ENCODE measurements around the gene WIZ.
A peak's percentile ranks its signal among the peaks of the same experiment; 100 is the strongest.
"Not testable (repeated sequence)": the region's sequence is repeated elsewhere in the genome, so short reads cannot be mapped to it uniquely, and the experiment has no call there.

WIZ gene

DNA sequence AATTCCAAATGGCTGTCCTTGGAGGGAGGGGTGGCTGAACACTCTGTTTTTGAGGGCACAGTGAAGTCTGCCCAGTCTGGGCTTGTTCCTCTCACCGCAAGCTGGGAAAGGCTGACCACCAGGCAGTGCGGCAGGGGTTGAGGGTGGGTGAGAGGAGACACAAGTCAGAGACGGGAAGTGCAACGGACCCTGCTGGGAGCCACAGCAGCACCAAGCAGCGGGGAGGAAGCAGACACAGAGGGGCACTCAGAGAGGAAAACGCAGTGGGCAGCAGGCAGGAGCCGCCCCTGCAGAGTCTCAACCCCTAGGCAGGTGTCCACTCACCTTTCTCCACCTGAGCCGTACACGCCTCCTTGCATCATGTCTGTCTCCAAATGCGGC lies 46.6 kb downstream of the WIZ start:
- DNase-seq (ENCODE audit: low spot score): no peak

DNA sequence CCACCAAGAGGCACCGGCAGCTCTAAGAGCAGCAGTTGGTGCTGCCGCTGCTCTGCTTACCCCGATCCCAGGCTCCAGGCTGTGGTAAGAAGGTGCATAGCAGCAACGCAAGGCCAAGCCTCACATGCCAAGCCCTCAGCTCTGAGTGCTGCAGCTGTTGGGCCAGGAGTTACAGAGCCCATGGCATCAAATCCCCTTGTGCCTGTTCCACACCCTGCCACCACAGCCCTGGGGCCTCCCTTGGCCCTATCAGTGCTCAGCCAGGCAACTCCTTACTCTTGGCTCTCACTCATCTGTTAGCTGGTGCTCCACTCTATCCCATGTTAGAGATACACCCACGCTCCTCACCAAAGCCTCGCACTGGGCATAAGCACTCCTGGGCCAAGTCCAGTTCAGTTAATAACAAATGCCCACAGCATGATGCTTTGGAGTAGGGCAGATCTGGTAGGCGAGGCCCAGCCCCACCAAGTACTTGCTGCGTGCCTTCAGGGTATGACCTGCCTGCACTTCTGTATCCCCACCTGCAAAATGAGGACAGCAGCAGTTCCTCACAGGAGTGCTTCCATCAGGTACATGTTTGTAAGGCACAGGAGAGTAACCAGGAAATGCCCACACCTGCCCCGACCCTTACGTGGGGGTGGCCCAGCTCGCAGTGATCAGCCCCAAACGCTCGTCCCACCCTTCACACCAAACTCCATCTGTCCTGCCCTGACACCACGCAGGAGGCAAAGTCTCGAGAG lies 47.2 kb downstream of the WIZ start:
- DNase-seq (ENCODE audit: low spot score): no peak

DNA sequence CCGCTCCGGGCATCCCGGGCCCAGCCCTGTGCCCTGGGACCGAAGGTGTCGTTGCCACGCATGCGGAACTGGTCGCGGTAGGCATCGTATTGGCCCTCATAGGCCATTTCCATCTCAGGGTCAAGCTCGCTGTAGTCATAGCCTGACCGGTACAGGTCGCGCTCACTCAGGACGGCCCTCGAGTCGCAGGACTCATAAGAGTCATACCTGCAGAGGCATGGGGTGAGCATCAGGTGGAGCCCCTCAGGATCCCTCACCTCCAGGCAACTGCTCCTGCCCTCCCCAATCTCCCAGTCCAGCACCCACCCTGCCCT lies 48.4 kb downstream of the WIZ start:
- DNase-seq (ENCODE audit: low spot score): no peak

DNA sequence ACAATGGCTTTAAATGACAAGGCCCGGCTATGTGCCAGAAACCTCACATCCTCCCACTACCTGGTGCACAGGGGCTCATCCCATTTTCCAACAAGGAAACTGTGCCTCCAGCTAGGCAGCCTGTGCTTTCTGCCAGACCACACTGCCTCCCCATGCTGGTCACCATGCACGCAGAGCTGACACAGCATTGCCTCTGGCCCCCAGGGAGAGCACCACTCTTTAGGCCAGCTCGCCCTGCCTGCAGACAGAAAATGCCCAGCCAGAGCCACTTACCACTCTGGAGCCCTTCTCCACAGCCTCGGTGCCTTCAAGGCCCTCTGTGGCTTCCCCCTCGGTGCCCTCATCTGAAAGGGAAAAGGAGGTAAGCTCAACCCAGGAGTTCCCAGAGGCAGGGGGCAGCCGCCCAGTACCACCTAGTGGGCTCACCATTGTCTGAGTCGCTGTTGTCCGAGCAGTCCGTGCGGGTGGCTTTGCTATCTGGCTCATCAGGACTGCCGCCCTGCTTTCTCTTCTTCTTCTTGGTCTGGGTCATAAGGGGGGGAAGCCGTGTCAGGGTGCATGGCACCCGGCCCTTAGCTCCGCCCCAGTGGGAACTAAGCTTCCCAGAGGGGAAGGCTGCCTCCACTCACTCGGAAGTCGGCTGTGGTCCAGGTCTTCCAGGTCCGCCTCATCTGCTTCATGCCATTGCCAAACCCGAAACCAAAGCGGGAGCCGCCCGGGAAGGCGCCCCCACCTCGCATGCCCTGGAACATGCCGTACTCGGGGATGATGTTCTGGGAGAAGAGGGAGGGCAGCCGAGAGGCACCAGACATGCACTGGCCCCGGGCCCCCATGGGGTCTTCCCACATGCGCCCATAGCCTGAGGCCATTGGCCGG lies 49.0 kb downstream of the WIZ start:
- DNase-seq (ENCODE audit: low spot score): no peak

DNA sequence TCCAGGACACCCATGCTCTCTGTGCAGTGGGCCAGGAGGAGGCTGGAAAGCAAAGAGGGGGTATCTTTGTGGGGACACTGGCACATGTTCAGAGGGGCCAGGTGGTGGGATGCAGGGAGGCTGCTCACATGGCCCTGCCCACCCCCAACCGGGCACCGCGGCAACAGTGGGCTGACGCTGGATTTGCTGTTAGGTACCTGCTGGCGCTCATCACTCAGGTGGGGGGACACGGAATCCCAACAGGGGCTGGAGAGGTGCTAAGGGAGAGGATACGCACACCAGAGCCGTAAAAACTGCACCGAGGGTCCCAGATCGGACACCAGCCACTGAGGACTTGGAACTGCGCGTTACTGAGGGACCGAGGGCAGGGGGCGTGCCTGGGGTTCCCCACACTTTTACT lies 50.1 kb downstream of the WIZ start:
- no peak for DNase-seq (ENCODE audit: low spot score)

DNA sequence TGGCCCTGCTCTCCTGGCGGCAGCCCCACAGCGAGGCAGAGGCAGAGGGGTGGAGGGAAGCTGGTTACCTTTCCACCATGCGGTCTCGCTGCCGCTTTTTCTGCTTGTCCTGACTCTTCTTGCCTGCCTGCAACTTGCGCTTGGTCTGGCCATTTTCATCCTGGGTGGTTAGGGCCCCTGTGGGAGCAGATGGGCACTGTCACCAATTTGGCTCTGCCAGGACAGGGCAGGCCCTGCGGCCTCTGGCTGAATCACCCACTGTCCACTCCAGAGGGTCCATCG lies 50.6 kb downstream of the WIZ start:
- DNase-seq (ENCODE audit: low spot score): no peak

DNA sequence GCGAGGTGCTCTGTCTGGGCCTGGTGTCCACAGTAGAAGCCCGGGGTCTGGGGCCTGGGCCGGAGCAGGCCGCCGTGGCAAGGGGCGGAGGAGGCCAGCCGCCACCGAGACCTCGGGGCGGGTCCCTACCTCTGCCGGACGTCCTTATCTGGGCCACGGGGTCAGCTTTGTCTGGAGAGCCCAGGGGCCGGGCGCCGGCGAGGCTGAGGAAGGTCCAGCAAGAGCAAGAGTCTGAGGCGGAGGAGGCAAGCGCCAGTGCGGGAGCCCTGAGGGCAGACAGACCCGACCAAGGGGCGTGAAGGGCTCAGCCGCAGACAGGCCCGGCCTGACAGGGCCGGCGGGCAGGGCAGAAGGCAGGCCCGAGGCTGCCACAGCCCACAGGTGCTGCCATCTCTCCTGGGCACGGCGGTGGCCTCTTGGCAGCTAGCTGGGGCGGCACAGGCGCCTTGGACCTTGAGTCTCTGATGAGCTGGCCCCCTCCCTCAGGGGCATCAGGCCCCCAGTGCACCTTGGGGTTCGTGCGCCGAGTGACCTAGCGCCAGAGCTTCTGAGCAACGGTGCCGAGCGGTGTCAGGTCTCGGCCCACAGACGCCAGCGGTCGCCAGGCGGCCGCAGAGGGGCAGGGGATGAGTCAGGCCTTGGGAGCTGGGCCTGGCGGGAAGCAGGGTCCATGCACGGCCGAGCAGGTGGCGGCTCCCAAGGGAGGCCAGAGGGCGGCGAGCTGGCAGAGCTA lies 51.1 kb downstream of the WIZ start:
- DNase-seq (ENCODE audit: low spot score): no peak

DNA sequence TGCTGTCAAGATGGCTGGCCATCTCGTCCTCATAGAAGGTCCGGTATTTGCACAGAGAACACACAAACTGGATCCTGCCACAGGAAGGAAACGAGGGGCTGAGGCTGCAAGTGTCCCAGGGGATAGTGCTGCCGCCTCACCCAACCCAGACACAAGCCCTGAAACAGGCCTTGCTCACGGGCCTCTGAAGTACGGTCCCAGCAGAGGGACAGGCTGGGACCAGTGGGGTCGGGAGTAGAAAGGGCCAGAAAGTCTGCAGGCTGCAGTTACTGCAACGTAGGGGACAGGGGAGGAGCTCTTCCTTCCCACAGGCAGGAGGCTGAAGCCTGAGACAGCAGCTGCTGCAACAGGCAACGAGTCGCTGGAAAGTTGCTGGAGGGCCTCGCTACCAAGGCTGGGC lies 52.0 kb downstream of the WIZ start:
- no peak for DNase-seq (ENCODE audit: low spot score)

DNA sequence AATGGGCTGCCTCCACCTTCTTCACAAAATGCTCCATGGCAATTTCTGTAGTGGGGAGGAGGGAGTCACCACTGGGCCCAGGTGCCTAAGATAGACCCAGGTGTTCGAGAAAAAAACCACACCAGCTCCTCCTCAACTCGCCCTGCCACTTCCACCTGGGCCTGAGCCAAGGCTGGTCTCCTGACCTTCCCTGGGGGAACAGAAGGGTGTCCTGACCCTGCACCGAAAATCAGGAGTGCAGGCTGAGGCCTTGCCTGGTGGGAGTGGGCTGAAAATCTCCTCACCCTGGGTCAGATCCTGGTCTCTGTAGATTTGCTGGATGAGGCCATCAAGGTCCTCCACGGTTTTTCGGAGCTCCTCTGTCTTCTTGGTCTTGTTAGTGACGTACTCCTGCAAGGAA lies 52.5 kb downstream of the WIZ start:
- DNase-seq (ENCODE audit: low spot score): no peak

DNA sequence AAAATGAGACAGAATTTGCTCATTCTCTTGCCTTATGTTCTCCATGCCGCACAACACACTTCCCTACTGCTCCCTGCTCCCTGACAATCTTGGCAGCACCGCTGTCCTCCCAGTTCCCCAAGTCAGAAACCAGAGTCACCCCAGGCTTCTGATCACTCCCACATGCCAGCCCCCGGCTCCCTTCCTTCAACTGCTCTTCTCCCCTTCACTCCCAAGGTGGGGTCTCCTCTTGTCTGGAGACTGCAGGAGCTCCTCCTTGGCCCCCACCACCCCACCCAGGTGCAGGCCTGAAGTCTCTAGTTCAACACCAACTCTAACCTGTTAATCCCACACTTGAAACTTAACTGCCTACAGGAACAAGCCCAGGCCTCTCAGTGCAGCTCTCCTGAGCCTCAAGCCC lies 53.3 kb downstream of the WIZ start:
- no peak for DNase-seq (ENCODE audit: low spot score)

DNA sequence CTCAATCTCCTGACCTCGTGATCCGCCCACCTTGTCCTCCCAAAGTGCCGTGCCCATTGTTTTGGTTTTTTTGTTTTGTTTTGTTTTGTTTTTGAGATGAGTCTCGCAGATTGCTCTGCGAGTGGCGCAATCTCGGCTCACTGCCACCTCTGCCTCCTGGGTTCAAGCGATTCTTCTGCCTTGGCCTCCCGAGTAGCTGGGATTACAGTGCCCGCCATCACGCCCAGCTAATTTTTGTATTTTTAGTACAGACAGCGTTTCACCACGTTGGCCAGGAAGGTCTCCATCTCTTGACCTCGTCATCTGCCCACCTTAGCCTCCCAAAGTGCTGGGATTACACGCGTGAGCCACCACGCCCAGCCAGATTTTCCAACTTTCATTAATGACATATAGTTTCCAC lies 54.5 kb downstream of the WIZ start:
- not testable (repeated sequence) for DNase-seq (ENCODE audit: low spot score)

DNA sequence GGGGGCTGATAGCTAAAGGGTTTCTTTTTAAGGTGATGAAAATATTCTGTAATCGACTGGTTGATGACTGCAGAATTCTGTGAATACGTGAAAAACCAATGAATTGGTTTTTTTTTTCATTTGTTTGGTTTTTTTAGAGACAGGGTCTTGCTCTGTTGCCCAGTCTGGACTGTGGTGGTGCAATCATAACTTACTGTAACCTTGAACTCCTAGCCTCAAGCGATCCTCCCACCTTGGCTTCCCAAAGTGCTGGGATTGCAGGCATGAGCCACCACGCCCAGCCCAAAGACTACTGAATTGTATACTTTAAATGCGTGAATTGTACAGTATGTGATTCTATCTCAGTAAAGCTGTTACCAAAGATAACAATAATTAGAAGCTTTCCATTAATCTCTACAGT lies 55.3 kb downstream of the WIZ start:
- DNase-seq (ENCODE audit: low spot score): no peak

DNA sequence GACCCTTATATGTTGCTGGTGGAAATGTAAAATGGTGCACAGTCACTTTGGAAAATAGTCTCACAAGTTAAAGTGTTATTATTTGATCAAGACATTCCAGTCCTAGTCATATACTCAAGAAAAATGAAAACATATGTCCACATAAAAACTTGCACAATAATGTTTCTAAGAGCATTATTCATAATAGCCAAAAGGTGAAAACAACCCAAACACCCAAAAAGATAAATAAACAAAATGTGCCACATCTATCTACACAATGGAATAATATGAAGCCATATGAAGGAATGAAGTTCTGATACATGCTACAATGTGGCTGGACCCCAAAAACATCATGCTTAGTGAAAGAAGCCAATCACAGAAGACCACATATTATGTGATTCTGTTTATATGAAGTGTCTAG lies 55.8 kb downstream of the WIZ start:
- DNase-seq (ENCODE audit: low spot score): no peak

DNA sequence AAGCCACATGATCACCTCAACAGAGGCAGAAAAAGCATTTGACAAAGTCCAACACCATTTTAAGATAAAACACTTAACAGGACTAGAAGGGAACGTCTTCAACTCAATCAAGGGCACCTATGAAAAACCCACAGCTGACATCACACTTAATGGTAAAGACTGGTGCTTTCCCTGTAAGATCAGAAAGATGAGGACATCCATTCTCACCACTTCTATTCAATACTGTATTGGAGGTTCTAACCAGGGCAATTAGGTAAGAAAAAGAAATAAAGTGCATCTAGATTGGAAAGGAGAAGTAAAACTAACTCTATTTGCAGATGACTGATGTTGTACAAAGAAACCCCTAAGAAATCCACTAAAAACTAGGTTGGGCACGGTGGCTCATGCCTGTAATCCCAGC lies 58.9 kb downstream of the WIZ start:
- DNase-seq (ENCODE audit: low spot score): no peak

DNA sequence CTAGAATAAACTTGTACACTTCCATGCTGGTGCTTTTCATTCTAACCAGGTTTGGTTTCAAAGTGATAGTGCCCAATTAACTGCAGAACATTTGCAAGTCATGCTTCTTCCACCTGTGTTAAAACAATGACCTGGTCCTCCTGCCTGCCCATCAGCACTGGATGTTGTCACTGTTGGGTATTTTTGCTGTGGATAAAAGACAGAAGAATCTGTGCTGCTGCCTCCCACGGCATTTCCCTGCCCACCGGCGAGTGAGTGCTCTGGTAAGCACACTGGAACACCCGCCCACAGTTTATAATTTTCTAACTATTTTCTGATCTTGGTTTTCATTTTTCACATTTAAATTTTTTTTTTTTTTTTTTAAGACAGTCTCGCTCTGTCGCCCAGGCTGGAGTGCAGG lies 67.9 kb downstream of the WIZ start:
- DNase-seq (ENCODE audit: low spot score): no peak

DNA sequence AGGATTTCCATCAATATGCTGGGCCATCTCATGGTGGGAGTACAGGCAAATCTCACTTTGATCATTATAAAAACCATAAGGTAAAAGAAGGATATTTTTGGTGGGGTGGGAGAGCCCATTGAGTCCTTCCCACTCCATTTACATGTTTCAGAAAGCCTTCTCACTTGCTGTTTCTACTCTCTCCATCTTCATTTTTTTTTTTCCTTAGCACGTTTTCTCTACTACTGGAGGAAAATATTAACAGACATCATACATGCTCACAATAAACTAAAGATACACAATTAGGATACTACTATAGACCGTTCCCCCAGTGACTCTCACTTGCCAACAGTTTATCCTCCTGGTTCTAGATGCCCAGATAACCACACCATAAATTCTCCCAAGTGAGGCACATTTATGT lies 68.3 kb downstream of the WIZ start:
- no peak for DNase-seq (ENCODE audit: low spot score)

DNA sequence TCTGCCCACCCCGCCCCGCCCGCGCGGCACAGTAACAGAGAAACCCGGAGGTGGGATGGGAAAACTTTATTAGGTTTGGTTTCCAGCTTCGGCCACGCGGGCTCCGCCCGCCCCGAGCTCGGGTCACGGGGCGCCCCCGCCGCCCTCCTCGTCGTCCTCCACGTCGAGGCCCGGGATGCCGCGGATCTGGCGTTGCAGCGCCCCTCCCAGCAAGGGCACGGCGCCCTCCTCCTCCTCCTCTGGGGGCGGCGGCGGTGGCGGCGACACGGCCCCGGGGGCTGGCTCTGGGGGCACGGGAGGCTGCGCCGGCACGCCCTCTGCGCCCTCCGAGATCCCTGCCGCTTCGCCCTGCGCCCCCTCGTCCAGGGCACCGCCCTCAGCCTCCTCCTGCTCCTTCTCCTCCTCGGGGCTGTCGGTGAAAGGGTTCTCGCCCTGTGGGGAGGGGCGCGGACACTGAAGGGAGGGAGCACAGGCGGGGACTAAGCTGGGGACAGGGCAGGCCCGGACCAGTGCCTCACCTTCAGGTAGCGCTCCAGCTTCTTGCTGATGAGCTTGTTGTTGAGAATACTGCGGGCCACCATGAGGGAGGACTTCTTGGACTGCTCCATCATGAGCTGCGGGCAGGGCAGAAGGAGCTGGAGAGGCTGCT lies 69.6 kb downstream of the WIZ start:
- DNase-seq (ENCODE audit: low spot score): peak; percentile 78

DNA sequence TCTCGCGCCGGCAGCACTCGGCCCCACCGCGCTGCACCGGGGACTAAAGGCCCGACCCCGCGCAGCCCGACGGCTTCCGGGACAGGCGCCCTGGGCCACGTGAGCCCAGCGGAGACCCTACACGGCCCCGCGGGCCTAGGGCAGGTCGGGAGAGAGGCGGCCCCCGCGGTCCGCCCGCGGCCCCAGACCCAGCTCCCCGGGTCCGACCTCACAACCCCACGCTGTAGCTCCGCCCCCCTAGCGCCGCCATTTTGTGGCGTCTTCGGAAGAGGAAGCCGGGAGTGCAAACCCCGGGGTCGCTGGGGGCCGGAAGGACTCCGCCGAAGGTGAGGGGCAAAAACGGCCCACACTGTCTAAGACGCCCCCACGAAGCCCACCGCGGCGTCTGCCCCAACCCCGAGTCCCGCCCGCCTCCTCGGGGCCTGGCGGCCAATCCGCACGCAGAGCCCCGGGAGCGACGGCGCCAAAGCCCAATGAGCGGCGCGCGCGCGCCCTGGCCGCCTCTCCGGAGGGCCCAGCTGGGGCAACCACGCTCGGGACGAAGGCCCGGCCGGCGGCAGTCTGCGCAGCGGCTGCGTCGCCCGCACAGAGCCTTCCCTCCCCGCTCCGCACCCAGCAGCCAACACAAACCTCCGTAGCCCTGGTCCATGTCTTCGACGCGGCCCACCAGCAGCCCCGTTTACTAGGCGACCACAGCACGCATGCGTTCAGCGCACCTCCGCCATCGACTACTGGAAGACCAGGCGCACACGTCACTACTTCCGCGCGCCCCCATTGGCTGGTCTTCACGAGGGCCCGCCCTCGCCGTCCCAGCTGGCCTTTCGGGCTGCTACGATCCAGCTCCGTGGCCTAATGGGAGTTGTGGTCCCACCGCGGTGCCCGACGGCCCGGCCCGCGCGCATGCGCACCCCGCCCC lies 70.4 kb downstream of the WIZ start, which contains the start of gene AKAP8:
Gene AKAP8 (minus strand): TSS at position 705 of the 916 bp plus-strand sequence. CDS start 56 bp downstream, at position 649.
- DNase-seq (ENCODE audit: low spot score): peak; percentile 98

DNA sequence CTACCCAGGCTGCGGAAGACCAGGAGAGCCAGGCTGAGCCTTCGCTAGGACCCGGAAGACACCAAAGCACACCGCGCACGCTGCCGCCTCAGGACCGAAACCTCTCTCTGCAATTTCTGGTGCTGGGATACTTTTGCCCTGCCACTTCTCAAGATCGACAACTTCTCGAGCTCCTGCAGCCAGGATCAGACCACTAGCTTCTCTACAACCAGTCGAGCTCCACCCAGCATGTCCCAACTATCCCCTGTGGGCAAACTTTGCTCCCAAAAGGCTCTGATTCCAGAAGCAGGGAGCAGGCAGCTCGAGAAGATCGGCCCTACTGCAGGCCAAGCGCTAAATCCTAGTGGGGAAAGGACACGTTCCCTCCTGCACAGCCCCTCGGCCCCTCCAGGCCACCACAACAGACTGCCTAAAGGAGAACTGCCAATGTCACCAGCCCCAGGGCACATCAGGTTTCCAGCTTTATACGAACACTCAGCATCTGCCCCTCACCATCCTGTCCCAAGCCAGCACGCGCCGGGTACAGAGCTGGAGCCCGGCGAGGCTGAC lies 71.1 kb downstream of the WIZ start:
- DNase-seq (ENCODE audit: low spot score): peak; percentile 56

DNA sequence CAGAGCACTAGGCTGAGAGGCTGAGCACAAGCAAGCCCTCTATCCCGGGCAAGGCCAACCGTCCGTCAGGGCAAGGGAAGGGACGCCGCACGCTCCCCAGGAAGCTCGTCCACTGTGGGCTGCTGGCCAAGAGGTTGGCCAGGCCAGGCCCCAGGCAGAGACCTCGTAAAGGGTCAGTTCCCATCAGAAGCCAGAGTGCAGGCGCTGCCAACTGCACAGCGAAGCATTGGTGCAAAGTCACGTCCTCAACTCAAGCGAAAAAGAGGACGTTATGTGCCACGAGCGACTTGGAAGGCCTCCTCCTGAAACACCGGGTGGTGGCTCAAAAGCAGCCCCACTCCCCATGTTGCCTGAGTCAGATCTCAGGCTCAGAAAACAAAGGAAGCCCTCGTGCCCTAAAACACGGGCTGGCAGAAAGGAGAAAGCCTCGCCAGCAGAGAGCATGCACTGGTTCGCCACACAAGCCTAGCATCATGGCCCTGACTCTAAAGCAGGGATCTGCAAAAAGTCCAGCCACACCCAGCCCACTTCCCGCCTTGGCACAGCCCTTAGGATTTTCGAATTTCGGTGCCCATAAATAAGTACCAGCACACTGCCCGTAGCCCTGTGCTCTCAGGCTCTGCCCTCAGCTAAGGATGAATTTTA lies 74.8 kb downstream of the WIZ start:
- DNase-seq (ENCODE audit: low spot score): peak; percentile 70
